Thyroid gland (tissue), 4 donors: ENCODE measurements around the gene GSG1L.

Experiments used
- POLR2A ChIP-seq, 2 donors: fragments of 450-650 bp; IDR thresholded peaks; one replicate each; pipeline ENCODE4 v1.6.1; 2017; ENCODE audit warnings: antibody characterized with exemption in 2 of 2, mild to moderate bottlenecking in 2 of 2, moderate library complexity in 1 of 2
- TF ChIP-seq, protein P1 (sequence below), 6 experiments: fragments of 200-600 bp in 3 of 6; fragments of 450-650 bp in 3 of 6; sonication (generic) in 3 of 6; IDR thresholded peaks; one replicate each; pipeline ENCODE4 v1.5.1; 2016 to 2019; ENCODE audit warnings: antibody characterized with exemption in 6 of 6, mild to moderate bottlenecking in 2 of 6, inconsistent platforms in 1 of 6, moderate library complexity in 1 of 6

DNA sequence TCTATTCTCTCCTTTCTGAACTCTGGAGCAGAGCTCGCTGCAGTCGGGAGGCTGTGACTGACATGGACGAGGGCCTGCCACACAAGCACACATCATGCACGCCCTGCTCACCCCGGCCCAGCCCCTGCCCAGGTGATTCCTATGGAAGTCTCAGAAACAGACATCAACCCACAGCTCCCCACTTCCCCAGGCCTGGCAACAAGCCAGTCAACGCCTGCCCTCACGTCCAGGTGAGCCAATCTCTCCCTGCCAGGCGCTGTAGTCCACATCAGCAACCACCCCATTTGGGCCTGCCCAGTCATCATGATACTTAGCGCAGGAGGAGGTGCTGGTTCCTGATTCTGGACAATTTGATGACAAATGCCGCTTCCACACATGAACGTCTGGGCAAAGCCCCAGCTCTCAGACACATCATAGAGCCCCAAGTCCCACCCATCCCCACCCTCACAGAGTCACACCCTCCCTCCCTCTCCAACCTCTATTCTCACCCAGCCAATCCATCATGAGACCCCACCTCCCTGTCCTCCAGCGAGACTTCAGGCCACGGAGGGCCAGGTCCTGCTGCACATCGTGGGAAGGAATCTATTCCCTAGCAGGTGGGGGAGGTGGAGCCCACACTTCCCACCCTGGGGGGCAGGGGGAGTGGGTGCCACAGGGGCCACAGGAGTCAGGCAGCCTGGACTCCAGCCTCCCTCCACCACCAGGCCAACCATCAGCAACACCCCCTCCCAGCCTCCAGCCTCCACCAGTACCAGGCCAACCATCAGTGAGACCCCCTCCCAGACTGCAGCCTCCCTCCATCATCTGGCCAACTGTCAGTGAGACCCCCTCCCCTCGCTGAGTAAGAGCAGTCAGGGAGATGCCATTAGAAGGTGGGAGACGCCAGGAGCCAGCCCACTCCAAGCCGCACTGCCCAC lies 33.7 kb upstream of the GSG1L start:
- TF ChIP-seq, protein P1, sequence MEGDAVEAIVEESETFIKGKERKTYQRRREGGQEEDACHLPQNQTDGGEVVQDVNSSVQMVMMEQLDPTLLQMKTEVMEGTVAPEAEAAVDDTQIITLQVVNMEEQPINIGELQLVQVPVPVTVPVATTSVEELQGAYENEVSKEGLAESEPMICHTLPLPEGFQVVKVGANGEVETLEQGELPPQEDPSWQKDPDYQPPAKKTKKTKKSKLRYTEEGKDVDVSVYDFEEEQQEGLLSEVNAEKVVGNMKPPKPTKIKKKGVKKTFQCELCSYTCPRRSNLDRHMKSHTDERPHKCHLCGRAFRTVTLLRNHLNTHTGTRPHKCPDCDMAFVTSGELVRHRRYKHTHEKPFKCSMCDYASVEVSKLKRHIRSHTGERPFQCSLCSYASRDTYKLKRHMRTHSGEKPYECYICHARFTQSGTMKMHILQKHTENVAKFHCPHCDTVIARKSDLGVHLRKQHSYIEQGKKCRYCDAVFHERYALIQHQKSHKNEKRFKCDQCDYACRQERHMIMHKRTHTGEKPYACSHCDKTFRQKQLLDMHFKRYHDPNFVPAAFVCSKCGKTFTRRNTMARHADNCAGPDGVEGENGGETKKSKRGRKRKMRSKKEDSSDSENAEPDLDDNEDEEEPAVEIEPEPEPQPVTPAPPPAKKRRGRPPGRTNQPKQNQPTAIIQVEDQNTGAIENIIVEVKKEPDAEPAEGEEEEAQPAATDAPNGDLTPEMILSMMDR (IDR thresholded peaks at IDR 0.05), result no peak
- no peak for TF ChIP-seq POLR2A (IDR thresholded peaks at IDR 0.05)
